HL-60 (cell line): ENCODE measurements around the gene SAE1.

Source experiments
- SPI1 ChIP-seq: IDR thresholded peaks from 2 replicates; pipeline ENCODE4 v1.6.1; 2012; ENCODE audit warnings: low read depth, mild to moderate bottlenecking, borderline replicate concordance
- TF ChIP-seq, protein P1 (sequence below): IDR thresholded peaks from one replicate; pipeline ENCODE4 v1.5.1; 2011; ENCODE audit warnings: low read length, control low read depth, inconsistent platforms; ENCODE audit not compliant: insufficient read depth

DNA sequence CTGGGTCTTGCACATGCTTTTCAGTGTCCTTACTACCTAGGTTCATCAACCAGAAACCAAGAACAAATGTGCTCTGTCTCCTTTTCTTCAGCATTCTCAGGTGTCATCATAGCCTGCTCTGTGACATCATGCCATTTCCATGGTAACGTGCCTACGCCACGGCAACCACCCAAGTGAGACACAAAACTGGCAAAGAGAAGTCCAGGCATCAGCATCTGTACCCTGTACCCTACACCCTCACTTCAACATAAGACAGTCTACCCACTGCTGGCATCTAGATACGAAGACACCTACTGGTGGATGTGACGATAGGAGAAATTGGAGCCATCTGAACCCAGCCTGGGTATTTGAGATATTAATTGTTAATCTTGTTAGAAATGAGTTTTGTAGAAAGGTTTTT lies 30.3 kb upstream of the SAE1 start:
- TF ChIP-seq SPI1 = no peak
- TF ChIP-seq, protein P1, sequence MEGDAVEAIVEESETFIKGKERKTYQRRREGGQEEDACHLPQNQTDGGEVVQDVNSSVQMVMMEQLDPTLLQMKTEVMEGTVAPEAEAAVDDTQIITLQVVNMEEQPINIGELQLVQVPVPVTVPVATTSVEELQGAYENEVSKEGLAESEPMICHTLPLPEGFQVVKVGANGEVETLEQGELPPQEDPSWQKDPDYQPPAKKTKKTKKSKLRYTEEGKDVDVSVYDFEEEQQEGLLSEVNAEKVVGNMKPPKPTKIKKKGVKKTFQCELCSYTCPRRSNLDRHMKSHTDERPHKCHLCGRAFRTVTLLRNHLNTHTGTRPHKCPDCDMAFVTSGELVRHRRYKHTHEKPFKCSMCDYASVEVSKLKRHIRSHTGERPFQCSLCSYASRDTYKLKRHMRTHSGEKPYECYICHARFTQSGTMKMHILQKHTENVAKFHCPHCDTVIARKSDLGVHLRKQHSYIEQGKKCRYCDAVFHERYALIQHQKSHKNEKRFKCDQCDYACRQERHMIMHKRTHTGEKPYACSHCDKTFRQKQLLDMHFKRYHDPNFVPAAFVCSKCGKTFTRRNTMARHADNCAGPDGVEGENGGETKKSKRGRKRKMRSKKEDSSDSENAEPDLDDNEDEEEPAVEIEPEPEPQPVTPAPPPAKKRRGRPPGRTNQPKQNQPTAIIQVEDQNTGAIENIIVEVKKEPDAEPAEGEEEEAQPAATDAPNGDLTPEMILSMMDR = no peak
